Epidermal melanocyte (primary cell): ENCODE results near the gene CIRBP.
"Not testable (repeated sequence)": the region's sequence is repeated elsewhere in the genome, so short reads cannot be mapped to it uniquely, and the experiment has no call there.

ENCODE experiments used
- DNase-seq: peaks from one replicate; pipeline ENCODE4 v3.0.0; 2011; ENCODE audit warnings: low spot score; ENCODE audit not compliant: insufficient read length

CIRBP gene

DNA sequence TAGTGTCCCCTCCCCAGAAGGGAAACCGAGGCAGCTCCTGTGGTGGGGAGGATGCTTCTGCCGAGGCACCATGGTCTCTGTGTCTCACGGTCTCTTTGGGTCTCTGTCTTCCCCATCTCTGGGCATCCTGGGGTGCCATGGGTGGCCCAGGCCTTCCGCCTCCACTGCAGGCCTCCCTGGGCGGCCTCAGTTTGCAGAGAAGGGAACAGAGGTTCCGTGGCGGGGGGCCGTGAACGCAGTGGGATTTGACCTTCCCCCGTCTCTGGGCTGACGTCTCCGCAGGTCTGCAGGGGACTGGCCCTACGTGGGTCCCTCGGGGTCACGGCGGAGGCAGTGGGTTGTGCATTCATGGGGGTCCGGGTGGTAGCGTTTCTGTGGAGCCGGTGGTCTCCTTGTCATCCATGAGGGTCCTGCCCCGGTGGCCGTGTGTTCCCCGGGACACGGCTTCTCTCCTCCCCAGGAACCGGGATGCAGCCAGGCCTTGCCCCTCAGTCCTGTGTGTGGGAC, 21.1 kb downstream of the CIRBP start:
- no peak for DNase-seq

DNA sequence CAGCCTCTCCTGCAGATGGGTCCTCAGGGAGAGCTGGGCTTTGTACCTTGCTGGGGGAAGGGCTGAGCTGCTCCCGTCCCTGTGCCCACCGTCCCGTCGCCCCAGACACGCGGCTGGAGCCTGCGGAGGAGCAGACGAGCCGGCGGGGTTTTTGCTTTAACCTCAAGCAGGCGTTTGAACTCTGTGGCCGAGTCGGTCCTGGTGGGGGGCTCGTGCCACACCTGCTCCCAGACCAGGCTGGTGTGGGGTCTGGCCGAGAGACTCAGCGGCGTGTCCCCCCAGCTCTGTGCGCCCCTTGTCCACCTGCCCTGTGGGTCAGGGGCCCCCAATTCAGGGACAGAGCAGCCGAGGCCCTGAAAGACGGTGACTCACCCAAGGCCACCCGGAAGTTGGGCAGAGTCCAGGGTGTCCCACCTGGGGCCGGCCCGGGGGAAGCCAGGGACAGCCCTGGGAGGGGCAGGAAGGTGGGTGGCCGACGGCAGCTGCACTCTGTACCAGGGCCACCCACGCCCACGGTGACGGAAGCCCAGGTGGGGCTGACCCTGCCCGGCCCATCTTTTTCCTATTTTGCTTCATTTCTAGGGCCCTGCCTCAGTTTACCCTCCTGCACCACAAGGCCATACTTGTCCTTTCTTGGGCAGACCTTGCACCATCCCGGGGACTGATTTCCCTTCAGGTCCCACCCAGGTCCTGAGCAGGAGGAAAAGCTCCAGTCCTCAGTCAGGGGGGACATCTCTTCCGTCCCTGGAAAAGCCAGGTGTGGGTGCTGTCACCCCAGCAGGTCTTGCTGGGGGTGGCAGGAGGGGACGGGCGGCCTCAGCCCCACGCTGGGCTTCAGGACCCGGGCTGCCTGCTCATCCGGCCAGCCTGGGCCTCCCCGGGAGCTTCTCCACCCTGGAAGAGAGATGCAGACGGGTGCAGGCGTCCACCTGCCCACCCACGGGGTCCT, 21.8 kb downstream of the CIRBP start:
- no peak for DNase-seq

DNA sequence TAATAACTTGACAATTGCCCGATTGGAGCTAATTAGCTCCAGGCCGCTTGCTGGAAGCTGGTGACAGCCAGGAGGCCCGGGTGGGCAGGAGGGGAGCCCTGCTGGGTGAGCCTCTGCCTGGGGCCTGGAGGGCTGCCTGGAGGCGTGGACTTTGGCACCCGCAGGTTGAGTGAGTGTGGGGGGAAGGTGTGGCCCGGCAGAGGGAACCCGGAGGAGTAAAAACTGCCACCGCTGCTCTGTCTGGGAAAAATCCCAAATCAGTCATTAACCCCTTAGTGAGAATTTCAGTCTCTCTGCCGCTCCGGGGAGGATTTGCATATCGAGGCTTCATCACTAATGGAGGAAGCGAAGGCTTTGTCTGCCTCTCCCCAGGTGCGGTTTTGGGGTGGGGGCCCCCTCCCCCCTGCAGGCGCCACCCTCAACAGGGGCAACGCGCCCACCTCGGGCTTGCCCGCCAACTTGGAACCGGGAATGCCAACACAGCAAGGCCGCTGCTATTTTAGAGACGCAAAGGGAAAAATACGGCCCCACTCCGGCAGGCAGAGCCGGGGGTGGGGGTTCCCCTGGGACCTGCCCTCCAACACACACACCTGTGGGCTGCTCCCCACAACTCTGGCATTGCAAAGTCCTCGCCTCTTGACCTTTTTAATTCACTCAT, 22.8 kb downstream of the CIRBP start:
- DNase-seq, result no peak

DNA sequence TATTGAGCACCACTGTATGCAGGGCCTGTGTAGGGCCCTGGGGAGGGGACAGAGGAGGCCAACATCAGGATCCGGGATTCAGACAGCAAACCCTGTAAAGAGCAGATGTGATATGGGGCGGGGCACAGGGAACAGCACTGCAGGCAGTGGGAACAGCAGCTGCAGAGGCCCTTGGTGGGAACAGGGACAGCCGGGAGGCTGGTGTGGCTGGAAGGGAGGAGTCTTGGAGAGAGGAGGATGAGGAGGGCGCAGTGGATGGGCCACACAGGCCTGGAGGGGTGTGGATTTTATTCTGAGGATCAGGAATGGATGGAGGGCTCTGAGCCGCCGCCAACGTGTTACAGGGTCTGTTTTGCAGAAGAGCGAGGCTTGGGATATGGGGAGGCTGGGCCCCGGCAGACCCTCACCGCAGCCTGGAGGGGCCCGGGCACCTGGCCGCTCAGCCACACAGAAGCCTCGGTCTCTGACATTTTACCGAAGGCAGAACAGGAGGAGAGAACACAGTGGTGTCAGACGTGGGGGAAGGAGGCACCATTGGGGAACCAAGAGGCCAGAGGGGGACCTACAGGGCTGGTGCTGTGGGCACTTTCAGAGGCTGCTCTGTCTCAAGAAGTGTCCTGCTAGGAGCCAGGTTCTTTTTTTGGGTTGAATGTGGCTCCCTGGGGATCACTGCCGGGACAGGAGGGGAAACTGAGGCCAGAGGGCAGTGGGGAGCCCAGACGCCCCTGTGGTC, 23.5 kb downstream of the CIRBP start:
- no peak for DNase-seq

DNA sequence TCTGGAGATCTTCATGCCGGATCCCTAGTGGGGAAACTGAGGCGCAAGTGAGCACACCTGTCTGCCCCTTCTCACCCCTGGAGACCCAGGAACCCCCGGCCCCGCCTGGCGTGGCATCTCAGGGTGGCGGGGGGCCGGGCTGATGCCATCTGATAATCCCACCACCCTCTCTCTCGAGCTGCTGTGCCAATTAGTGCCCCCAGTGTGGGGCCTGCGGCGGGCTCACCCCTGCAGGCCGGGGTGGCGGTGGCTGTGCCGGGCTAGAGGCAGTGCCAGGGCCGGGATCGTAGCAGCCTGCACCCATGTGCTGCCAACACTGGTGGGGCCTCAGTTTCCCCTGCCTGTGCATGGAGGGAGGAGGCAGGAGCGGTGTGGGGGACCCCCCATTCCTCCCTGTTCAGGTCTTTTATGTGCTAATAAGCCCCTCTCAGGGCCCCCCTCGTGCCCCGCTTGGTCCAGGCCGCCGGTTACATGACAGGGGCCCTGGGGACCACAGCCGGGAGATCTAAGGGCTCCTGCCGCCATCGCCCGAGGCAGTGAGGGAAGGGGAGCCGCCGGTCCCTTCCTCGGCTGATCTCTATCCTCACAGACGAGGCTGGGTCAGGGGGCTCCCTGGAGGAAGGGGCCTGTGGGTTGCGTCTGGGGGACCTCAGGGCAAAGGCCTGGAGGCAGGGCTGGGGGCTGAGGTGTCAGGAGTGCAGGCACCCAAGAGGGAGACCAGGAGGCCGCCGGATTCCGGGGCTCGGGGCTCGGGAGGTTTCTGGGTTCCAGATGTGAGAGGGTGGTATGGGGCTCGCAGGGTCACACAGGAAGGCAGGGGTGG, 24.9 kb downstream of the CIRBP start:
- DNase-seq, result no peak

DNA sequence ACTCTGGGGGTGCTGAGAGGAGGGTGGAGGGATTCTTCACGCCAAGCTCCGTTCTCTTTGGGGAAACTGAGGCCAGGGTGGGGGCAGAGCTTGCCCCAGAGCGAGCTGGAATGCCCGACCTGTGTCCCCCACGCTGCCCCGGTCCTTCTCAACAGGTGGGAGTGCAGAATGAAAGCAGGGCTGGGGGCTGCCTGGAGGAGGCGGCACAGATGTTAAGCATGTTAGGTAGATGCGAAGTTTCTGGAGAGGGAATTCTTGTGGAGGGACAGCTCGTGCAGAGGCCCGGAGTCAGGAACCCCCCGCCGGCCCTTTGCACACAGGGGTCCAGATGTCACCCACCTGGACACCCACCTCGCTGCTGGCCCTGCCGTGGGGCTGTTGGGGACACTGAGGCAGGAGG, 25.6 kb downstream of the CIRBP start:
- DNase-seq, result no peak

DNA sequence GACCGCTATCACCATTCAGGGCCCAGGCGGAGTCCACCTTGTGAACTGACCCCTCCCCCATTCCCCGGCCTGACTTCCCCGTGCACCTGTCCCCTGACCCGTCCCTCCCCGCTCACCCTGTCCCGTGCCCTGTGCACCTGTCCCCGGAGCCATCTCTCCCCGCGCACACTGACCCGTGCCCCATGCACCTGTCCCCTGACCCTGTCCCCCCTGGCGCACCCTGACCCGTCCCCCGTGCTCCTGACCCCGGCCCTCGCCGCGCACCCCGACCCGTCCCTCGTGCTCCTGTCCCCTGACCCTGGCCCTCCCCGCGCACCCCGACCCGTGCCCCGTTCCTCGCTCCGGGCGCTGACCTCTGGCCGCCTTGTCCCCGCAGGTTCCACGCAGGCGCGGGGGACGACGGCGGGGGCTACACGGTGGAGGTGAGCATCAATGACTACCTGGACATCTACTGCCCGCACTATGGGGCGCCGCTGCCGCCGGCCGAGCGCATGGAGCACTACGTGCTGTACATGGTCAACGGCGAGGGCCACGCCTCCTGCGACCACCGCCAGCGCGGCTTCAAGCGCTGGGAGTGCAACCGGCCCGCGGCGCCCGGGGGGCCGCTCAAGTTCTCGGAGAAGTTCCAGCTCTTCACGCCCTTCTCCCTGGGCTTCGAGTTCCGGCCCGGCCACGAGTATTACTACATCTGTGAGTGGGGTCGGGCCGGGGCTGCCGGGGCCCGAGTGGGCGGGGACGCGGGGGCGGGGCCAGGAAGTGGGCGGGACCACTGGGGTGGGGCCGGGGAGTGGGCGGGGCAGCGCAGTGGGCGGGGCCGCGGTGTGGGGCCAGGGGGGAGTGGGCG, 26.3 kb downstream of the CIRBP start:
- DNase-seq, result no peak

DNA sequence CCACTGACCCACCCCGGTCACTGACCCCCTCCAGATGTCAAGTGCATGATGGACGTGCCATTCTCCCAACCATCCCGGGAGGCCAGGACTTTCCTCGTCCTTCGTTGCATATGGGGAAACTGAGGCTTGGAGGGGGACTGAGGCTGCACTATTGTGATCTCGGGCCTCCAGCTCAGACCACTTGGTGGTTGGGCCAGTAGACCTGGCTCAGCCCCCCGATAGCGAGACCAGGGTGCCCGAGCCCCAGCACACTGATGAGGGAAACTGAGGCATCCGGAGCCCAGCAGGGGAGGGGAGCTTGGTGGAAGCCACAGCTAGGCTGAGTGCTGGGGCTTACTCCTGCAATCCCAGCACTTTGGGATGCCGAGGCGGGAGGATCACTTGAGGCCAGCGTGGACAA, 26.9 kb downstream of the CIRBP start:
- DNase-seq, result no peak

DNA sequence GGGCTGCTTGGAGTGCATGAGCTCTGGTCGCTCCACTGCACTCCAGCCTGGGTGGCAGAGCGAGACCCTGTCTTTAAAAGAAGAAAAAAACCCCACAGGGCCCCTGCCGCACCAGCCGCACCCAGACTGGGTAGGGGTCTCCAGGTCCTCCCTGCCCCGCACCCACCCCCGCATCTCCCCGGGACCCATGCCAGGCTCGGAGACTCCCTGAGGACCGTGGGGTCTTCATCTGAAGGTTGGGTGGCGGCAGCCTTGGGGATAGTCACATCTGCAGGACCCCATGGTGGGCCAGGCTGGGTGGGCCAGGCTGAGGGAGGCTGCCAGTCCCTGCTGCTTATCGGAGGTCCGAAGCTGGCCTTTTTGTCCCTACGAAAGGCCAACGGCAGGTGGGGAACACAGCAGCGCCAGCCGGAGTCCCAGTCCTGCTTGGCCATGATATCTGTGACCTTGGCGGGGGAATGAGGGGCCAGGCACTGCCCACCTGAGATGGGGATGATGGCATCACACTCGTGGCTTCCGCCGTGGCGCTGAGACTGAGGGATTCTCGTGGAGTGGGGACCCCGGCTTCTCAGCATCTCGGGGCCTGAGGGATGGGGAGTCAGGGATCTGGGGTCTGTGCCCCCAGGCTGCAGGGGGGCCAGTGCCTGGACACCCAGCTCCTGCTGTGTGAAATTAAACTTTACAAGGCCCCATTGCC, 27.6 kb downstream of the CIRBP start:
- DNase-seq, result no peak

DNA sequence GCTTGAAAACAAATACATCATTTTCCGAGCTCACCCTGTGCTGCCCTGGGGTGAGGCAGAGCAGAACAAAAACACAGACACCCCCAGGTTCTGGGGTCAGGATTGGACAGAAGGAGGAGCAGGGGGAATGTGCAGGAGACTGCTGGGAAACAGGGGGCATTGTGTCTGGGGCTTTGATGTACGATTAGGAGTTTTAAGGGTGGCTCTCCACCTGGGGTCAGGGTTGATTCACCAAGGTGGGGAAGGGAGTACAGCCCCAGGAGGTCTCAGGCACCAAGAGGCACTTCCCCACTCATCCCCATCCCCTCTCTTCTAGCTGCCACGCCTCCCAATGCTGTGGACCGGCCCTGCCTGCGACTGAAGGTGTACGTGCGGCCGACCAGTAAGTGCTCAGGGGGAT, 29.1 kb downstream of the CIRBP start:
- no peak for DNase-seq

DNA sequence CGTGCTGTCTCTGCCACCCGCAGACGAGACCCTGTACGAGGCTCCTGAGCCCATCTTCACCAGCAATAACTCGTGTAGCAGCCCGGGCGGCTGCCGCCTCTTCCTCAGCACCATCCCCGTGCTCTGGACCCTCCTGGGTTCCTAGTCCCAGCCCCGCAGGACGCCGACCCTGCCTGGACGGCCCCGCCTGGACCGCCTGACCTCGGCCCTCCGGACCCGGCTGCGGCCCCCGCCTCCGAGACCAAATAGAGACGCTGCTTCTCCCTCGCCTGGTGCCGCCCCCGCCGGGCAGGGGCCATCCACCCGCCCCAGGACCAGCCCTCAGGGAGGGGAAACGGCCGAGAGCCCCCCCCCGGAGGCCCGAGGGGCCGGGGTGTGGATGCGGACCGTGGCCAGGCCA, 30.7 kb downstream of the CIRBP start:
- DNase-seq, result no peak

DNA sequence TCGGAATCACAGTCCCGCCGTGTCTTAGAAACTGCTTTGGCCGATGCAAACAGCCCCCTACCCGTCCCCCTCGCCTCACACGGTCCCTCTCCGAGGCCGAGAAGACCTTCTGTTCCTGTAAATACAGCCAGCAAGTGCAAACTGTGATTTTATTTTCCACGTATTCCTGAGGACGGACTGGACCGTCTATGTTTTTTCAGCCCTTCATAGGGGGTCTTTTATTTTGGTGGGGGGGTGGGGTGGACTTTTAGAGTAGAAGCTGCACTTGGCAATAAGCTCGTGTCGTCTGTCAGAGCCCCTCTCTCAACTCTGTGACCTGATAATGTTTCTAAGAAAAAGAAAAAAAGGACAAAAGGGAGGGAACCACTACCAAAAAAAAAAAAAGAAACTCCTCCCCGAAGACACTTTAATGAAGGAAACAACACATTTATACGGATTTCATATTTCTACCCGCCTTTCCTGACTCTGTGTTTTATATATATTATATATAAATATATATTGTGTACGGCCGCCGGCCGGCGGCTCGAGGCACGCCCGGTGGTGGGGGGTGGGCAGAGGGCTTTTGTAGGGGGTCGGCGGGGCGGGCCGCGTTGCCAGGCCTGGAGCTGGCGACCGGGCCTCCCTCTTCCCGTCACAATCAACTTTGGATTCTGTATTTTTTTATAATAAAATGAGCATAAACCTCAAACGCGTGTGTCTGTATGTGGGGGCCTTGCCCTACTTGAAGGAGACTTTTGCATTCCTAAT, 31.8 kb downstream of the CIRBP start:
- no peak for DNase-seq

DNA sequence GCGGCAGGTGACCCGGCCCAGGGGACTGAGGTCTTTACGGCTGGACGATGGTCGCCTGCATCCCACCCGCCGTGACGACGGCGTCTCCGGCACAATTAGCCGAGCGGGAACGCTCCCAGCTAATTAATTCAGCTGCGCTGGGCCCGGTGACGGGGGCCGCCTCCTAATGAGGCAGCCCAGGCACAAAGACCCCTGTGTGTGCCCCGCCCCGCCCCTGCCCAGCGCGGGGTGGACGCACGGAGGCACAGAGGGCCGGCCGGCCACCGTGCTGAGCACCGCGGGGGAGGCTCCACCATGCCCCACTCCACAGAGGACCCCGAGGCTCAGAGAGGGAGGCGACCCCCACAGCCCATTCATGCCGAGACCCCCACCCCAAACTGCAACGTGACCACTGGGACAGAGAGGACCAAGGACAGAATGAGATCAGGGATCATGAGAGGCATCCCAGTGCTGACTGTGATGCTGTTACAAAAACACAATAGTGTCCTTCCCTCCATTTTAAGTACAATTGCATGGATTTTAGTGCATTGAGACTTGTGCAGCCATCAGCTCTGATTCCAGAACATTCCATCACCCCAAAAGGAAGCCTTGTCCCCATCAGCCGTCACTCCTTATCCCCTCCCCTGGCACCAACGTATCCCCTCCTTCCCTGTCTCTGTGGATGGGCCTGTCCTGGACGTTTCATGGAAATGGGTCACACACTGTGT, 33.6 kb downstream of the CIRBP start:
- no peak for DNase-seq

DNA sequence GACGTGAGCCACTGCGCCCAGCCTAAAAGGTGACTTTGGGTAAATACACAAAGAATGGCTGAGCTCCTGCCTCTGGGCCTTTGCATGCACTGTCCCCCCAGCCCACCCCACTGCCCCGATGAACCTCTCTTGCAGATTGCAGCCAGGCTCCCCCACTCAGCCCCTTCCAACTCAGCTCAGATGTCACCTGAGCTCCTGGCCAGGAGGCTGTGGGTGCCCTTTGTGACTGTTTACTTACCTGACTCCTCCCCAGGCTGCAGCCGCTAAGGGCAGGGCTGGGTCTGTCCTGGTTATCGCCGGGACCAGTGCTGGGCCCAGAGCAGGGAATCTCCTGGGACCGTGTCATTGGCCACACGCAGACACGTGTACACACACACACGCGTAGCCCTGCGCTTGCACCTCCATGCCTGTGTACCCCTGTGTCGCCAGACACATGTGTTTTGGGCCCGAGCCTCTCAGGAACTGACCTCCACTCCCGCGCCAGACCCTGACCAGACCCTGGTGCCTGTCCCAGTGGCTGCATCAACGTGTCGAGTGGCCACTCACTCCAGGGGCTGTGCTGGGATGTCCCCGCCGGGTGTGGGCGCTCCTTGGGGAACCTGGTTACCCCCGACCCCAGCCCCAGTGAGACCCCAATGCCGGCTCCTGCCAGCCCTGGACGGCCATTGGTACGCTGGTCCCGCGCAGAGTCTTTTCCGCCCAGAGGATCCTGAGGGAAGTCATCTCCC, 35.2 kb downstream of the CIRBP start:
- DNase-seq, result no peak

DNA sequence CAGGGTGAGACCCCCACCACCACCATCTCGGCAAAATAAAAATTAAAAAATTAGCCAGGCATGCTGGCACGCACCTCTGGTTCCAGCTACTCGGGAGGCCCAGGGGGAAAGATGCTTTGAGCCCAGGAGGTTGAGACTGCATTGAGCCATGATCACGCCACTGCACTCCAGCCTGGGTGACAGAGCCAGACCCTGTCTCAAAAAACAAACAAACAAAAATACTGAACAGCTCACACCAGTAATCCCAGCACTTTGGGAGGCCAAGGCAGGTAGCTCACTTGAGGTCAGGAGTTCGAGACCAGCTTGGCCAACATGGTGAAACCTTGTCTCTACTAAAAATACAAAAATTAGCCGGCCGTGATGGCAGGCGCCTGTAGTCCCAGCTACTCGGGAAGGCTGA, 36.2 kb downstream of the CIRBP start:
- not testable (repeated sequence) for DNase-seq

DNA sequence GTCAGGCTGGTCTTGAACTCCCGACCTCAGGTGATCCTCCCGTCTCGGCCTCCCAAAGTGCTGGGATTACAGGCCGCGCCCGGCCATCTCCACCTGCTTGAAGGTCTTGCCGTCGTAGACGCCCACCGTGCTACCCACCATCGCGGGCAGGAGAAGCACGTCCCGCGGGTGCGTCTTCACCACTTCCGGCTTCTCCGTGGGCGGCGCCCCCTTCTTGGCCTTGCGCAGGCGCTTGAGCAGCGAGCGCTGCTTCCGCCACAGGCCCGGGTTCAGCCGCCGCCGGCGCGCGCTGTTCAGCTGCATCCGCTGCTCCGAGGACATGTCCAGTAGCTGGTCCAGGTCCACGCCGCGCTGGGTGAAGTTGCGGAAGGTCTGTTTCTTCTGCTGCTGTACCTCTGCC, 38.2 kb downstream of the CIRBP start:
- no peak for DNase-seq

DNA sequence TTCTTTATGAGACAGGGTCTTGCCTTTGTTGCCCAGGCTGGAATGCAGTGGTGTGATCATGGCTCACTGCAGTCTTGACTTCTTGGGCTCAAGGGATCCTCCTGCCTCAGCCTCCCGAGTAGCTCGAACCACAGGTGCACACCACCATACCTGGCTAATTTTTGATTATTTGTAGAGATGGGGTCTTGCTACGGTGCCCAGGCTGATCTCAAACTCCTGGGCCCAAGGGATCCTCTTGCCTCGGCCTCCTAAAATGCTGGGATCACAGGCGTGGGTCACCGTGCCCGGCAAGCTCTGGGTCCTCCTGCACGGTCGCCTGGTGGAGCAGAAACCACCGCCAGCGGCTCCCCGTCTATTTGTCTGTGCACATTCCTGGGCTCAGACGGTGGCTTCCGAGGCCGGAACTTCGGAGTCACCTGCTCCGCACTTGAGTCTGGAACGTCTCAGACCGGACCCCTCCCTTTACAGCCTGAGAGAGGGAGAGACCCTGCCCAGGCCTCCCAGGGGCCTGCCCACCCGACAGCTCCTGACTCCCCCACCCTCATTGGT, 38.7 kb downstream of the CIRBP start:
- DNase-seq, result no peak
